Measurements from ENCODE around the gene FNDC1.
"Not testable (repeated sequence)": the region's sequence is repeated elsewhere in the genome, so short reads cannot be mapped to it uniquely, and the experiment has no call there.

The FNDC1 gene

DNA sequence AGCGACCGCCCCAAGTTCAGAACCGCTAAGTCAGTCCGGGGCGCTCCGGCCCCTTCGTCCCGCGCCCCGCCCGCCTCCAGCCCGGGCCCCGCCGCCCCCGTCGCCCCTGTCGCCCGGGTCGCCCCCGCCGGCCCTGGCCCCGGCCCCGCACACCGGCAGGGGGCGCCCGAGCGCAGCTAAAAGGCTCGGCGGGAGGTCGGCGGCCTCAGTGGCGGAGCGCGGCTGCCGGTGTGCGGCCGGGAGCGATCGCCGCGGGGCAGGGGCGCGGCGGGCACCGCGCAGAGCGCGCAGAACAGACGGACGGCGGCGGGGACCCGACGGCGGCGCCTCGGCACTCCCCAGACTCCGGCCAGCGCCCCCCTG lies at the start of gene FNDC1:
Gene FNDC1 (plus strand): TSS at position 208 of the 363 bp plus-strand sequence. CDS start 197 bp downstream, outside the sequence.
- no peak for DNase-seq

DNA sequence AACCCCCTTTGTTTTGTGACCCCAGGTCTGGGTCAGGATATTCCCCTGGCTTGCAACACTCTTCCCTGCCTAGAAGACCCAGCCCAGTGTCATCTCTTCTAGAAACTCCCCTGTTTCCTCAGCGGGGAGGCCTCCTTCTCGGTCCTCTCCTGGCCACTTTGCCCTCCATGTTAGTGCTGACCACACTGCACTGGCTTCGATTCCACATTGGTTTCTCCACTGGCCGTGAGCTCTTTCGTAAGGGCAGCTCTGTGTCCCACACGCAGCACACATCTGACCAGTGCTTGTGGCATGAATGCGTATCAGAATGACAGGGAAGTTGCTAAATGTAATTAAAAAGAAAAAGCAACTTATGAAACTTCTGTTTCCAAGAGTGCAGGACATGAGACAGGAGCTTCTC lies 49.4 kb upstream of the FNDC1 start:
- no peak for DNase-seq

DNA sequence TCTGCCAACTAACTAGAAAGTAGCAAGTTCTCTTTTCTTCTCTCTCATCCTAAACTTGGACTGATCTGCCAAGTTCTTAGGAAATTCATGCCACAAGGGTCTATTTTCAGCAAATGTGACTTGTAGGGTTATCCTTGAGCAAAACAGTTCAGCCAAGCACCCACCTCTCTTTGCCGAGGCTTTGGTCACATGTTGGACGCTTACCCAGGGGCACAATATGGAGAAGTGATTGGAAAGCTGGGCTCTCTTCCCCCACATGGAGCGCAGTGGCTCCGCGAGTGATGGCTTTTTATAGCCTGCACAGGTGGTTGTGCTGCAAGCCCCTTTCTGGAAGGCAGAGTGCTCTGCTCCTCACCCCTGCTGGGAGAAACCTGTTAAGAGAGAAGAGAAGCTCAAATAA lies 47.7 kb upstream of the FNDC1 start:
- no peak for DNase-seq

DNA sequence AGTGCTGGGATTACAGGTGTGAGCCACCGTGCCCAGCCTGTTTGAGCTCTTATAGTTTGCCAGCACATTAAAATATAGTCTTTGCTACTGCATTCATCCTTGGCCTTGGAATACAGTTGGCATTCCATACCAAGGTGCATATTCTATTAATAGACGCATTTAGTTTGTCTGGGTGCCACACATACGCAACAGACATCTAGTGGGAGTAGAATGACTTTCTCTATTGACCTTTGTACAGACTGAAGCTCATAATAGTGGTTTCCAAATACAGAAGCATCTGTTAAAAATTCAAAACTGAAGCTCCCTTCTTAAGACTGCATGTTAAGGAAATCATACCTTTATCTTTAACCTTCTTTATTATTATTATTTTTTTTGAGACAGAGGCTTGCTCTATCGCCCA lies 46.7 kb upstream of the FNDC1 start:
- DNase-seq: no peak

DNA sequence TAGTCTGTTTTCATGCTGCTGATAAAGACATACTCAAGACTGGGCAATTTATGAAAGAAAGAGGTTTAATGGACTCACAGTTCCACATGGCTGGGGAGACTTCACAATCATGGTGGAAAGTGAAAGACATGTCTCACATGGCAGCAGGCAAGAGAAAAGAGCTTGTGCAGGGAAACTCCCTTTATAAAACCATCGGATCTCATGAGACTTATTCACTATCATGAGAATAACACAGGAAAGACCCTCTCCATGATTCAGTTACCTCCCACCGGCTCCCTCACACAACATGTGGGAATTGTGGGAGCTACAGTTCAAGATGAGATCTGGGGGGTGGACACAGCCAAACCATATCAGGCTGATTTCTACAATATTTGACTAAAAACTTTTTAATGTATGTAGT lies 45.4 kb upstream of the FNDC1 start:
- DNase-seq: not testable (repeated sequence)

DNA sequence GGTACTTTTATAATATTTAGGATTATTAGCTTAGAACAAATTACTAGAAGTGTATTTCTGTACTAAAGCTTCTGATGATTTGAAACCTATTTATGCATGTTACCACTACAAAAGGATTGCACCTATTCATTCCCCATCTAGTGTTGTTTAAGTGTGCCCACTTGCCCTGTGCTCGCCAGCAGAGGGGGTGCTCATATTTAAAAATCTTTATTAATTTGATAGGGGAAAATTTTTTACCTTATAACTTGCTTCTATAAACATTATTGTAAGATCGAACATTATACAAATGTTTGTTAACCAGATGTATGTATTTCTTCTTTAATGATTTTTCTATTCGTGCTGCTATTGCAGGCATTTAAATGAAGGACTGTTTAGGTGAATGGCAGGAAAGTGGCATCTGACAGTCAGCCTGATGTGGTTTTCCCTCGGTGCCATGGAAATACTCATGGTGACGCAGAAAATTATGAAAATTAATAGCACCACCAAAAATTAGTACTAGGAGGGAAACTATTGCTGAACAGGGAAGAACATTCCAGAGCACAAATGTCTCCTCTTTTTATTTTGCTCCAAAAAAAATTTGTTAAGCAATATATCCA lies 44.1 kb upstream of the FNDC1 start:
- DNase-seq: no peak

DNA sequence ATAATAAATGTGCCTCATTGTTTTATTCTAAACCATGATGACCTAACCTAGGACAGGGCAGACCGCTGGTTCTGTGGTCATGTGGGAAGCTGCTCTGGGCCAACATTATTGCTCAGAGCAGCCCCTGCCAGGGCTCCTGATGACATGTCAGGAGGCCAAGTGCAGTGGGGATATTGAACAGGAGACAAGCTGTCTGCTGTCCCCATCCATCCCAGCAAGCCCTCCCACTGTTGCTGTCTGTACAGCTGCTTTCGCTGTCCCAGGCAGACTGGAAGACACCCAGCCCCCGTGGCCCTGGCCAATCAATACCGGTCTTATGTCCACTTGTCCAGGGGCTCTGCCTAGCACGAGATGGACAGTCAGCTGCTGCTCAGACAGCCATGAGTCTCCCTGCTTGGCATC lies 43.2 kb upstream of the FNDC1 start:
- DNase-seq: no peak

DNA sequence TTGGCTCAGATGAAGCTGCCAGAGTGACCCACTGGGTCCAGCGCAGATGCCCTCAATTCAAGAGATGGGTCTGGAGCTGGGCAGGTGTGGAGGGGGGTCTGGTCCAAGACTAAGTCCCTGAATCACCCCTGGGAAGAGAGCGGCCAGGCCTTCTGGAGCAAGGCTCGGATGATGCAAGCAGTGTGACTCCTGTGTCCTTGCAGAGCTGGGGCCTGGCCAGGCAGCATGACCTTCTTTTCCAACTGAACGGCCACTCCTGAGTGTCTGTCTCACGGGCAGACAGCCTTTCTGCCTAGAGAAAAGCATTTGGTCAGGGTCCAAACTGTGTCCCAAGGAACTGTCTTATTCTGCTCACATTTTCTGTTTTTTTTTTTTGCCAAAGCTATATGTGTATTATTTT lies 42.6 kb upstream of the FNDC1 start:
- no peak for DNase-seq

DNA sequence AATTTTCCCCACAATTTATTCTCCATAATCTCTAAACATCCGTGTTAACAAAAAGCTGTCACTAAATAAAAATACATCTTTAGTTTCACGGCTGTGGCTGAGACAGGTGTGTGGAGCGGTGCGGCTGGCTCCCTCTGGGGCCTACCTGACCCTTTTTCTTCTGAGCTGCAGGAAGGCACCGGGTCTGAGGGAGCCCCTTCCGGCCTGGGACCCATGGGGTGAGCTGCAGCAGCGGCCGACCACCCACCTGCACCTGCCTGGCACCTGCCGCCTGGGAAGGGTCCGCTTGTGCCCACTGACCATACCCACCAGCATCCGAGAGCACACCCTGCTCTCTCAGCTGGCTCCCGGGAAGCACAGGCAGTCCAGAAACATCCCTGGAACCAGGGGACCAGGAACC lies 41.5 kb upstream of the FNDC1 start:
- DNase-seq: no peak

DNA sequence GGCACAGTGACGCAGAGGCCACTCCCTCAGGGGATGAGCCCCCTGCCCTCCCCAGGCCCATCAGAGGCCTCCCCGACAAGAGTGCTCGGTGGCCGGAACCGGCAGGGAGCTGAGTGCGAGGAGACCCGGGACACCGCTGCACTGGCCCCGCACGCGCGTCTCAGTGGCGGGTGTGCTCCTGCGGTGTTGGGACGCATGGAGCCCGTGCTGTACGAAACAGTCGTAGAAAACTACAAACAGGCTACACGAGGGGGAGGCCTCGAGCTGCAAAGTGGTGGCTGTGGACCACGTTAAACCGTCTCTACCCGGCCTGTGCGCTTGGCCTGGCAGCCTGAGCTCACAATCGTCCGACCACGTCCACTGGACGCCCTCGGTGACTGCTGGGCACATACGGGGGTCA lies 40.2 kb upstream of the FNDC1 start:
- no peak for DNase-seq

DNA sequence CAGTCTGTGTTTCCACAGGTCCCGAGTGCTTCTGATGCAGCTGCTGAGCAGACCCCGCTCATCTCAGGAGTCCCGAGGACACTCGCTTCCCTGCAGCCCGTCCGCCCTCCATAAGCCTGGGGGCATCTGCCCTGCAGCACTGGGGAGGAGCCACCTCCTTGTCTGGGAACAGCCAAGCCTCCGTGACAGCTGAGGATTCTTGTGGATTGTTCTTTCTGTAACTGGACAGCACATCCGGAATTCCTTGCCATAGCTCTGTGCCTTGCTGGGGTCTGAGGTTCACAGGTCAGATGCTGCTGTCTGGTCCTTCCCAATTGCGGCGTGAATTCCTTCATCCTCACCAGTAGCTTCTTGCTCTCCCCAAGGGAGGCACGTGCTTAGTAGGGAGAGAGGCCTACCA lies 38.4 kb upstream of the FNDC1 start:
- no peak for DNase-seq

DNA sequence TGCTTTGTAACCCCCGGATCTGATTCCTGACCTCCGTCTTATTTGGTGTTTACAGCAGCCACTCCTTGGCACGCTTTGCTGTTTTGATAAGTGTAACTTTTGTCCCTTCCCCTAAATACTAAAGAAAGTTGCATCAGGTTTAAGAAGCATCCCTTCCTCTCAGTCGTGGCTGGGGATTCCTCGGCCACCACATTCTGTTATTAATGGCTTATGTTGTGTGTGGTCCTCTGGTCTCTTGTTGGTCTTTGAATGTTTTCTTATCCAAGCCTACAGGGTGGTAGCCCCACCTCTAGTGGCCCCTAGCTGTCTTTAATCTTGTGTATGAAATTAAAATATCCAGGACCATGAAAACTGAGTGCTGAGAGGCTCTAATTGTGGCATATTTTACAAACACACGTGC lies 37.5 kb upstream of the FNDC1 start:
- DNase-seq: no peak

DNA sequence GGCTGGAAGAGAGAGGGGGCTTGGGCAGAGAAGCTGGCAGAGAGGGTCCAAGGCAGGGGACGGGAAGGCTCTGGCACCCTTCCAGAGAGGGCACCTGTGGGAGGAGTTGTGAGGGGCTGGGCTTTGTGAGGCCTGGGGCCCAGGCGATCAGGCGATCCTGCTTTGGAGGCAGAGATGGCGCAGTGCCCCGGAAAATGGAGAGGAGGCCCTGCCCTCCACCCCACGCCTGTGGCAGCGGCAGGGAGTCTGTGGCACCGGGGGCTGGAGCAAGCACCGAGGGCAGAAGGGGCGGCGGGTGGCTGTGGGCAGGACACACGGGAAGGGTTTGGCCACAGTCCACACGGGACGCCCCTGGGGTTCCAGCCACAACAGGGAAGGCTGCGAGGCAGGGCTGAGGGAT lies 36.5 kb upstream of the FNDC1 start:
- DNase-seq: no peak

DNA sequence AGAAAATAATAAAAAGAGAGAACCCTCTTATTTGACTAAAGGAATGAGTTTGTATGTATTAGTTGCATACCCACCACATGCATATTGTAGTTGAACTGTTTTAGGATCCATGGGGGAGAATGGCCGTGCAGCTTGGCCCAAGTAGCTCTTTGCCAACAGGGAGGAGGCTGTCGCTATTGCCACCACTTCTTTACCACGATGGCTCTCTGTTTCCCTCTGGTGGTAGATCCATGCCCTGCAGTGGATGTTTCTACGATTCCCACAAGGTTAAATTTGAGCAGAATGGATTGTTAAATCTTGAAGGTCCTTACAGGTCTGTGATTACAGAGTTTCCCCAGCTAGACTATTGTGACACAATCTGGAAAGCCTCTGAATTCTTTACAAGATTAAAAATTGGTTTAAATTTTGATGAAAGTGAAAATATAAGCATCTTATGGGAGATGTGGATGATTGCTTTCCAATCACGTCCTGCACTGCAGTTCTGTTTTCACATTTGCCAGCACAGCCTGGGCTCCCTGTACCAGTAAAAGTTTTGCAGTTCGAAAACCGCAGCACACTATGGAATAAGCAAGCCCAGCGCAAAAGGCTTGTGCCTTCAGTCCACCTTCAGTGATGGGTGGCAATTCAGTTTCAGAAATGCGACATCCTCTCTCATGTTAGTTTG lies 34.4 kb upstream of the FNDC1 start:
- peak; percentile 32 for DNase-seq

DNA sequence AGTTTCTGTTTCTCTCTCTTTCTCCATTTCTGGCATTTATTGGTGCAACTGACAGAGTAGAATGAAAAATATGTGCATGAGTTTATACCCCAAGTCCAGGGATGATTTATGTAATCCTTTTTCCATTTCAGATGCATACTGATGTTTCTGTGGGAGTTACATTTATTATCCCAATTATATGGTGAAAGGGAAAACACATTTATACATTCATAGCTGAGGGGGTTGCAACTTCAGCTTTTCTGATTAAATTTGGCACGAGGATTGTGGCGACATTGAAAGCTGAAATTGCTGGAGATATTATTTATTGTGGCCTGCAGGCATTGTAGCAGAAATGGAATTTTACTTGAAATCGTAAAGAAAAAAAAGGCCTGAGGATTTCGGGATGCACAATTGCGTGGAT lies 31.5 kb upstream of the FNDC1 start:
- DNase-seq: no peak

DNA sequence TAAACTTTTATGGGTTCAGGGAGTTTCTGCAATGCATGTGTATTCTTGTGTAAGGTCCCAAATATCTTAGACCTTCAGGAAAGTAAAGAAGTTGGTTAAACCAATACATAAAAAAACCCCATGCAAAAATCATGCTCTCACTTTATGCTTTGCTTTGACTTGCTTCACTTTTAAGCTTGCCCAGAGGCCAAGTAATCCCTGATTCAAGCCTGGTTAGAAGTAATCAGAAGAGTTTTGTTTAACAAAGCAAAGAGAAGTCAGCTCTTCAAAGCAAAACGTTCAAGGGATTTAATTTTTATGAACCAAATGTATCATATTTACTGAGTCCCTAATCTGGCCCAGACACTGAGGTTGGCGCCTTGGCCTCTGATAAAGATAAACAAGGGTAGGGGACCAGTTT lies 26.7 kb upstream of the FNDC1 start:
- no peak for DNase-seq

DNA sequence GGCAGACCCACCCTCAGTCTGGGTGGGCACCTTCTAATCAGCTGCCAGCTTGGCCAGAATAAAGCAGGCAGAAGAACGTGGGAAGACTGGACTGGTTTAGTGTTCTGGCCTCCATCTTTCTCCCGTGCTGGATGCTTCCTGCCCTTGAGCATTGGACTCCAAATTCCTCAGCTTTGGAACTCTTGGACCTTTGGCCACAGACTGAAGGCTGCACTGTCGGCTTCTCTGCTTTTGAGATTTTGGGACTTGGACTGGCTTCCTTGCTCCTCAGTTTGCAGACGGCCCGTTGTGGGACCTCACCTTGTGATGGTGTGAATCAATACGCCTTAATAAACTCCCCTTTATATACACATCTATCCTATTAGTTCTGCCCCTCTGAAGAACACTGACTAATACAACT lies 20.6 kb upstream of the FNDC1 start:
- no peak for DNase-seq

DNA sequence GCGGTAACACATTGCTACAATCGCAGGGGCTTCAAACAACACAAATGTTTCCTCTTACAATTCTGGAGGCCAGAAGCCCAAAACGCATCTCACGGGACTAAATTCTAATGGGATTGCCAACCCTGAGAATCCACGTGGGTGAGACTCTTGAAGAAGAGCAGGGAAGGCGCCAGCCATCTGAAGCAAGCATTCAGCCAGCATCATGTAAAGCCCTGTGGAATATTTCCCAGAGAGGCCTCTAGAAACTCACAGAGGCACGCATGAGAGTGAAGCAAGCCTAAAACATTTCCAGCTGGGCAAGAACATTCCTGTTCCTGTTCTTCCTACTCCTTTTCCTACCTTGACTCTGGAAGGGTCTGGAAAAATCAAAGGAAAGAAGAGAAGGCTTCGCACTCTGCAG lies 19.6 kb upstream of the FNDC1 start:
- no peak for DNase-seq

DNA sequence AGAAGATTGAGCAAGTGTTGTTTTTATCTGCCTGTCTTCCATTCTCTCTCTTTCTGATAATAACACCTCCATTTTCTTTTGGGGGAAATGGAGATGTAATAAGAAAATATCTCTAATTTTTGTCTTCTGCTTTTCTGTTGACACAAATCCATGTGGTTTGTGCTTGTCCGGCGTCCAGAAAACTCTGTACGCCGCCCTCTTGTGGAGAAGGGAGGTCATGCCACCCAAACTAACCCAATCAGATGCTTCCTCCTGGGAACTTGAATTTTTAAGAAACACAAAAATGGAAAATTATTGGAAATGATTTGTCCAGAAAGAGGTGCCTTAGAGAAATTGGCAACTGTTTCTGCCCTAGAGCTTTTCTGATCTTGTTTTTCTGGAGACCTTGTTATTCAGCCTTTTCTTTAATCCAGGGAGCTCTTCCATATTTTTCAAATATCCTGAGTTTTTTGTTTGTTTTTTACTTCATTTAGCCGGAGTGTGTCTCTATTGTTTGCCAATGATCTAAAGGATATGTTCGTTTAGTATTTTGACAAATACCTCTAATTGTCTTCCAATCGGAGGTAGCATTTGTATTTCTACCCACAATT lies 17.8 kb upstream of the FNDC1 start:
- no peak for DNase-seq

DNA sequence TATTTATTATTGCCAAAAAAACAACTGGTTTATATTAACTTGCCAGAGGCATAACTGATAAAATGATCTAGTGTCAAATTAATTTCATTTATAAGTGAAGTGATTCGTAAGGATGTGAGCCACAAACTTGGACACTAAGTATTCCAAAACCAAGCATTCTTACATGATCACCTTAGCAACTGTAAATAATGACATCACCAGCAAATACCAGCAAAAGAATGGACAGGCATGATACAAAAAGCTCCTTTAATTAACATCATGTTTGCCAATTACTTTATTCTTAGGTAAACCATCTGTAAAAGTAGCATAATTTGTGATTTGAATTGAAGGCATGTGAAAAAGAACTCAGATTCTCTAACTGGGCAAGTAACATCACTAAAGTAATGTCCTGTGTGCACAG lies 17.2 kb upstream of the FNDC1 start:
- no peak for DNase-seq

DNA sequence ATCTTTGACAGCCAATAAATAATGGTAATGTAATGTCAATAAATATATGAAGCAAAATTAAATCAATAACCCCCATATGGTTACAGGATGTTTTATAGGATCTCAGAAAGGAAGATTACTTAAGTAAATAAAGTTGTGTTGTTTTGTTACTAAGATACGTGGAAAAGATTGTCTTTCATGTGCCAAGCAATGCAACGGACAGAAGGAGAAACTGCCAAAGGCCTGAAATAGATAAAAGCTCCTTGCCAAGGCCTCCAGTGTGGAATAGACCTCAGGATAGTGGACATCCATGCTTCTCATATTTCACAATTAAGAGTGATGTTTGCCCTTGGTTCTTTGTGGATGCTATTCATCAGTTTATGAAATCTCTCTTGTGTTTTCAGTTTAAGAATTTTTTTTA lies 16.4 kb upstream of the FNDC1 start:
- no peak for DNase-seq

DNA sequence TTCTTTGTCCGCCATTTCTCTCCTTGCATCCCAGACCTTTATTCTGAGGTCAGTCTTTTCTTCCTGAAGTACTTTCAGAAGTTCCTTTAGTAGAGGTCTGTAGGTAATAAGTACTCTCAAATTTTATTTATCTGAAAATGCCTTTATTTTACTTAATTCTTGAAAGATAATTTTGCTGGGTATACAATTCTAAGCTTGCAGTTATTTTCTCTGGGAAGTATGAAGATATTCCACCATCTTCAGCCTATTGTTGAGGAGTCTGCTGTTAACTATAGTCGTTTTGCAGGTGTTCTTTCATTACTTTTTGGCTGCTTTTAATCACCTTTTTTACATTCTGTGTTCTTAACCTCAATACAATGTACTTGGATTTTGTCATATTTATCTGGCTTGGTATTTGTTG lies 13.5 kb upstream of the FNDC1 start:
- no peak for DNase-seq

DNA sequence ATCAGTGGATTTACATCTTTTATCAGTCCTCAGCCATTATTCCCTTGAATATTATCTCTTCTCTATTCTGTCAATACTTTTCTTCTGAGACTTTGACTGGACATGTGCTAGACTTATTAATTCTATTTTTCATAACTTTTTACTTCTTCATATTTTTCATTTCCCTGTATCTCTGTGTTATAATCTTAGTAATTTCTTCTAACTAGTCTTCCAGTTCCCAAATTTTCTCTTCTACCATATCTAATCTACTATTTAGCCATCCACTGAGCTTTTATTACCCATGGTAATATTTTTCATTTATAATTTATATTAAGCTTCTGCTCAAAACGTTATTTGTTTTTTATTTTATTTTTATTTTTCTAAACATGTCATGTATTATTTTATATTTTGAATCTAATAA lies 13.1 kb upstream of the FNDC1 start:
- no peak for DNase-seq

DNA sequence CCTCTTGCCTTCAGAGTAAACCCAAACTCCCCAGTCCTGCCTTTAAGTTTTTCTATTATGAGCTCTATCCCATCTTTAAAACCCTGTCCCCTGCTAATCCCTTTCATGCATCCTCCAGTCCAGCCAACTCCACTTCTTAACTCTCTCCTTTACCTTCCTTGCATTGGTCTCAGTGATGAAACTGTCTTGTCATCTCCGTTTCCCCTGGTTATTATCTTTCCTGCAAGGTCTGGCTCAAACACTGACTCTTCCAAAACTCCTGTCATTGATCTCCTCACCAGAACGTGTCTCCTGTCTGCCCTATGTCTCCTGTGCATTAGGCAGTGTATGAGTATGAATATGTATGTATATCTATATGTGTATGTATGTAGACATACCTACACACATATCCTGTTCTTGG lies 11.8 kb upstream of the FNDC1 start:
- DNase-seq: no peak

DNA sequence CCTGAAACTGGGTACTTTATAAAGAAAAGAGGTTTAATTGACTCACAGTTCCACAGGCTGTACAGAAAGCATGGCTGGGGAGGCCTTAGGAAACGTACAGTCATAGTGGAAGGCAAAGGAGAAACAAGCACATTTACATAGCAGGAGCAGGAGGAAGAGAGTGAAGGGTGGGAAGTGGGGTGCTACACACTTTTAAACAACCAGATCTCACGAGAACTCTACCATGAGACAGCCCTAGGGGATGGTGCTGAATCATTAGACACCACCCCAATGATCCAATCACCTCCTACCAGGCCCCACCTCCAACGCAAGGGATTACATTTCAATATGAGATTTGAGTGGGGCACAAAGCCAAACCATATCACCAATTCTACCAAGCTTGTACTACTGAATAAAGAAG lies 7.4 kb upstream of the FNDC1 start:
- DNase-seq: no peak
